Stimulated activated CD4-positive, alpha-beta T cell treated with anti-CD3 and anti-CD28 coated beads, Interleukin-12 subunit alpha, Interleukin-12 subunit beta, amount 100 ng/mL, for 24 hours (primary cell): ENCODE data around the gene CREBBP.
A peak's percentile ranks its signal among the peaks of the same experiment; 100 is the strongest.

Source experiments
- DNase-seq, 2 experiments: peaks; one replicate each; pipeline ENCODE4 v3.0.0-alpha.2; 2020; ENCODE audit warnings: low read depth in 2 of 2

Gene CREBBP

GRCh38 chr16:3879887-3880564 lies 487 bp downstream of the CREBBP start:
- DNase-seq = peak; percentile 24 to 52

- no peak for DNase-seq
Observed at GRCh38 chr16:3879258-3879886, 1.1 kb downstream of the CREBBP start.

GRCh38 chr16:3878610-3879009 lies 1.9 kb downstream of the CREBBP start:
- DNase-seq = no peak

- no peak for DNase-seq
Observed at GRCh38 chr16:3876695-3877094, 3.8 kb downstream of the CREBBP start.

GRCh38 chr16:3876160-3876559 lies 4.4 kb downstream of the CREBBP start:
- DNase-seq = no peak

- DNase-seq = no peak
Observed at GRCh38 chr16:3874794-3875692, 5.5 kb downstream of the CREBBP start.

GRCh38 chr16:3874242-3874641 lies 6.3 kb downstream of the CREBBP start:
- DNase-seq = no peak

GRCh38 chr16:3873482-3874173 lies 6.9 kb downstream of the CREBBP start:
- no peak for DNase-seq

GRCh38 chr16:3872216-3872895 lies 8.2 kb downstream of the CREBBP start:
- no peak for DNase-seq

GRCh38 chr16:3868967-3869366 lies 11.5 kb downstream of the CREBBP start:
- no peak for DNase-seq

GRCh38 chr16:3868556-3868955 lies 12.0 kb downstream of the CREBBP start:
- no peak for DNase-seq

GRCh38 chr16:3866703-3867431 lies 13.6 kb downstream of the CREBBP start:
- DNase-seq = no peak

- DNase-seq = no peak
Observed at GRCh38 chr16:3865241-3865640, 15.3 kb downstream of the CREBBP start.

GRCh38 chr16:3864562-3864961 lies 16.0 kb downstream of the CREBBP start:
- DNase-seq = no peak

- no peak for DNase-seq
Observed at GRCh38 chr16:3863587-3863986, 16.9 kb downstream of the CREBBP start.

GRCh38 chr16:3861808-3862451 lies 18.6 kb downstream of the CREBBP start:
- DNase-seq = no peak

GRCh38 chr16:3859889-3860288 lies 20.6 kb downstream of the CREBBP start:
- DNase-seq = no peak

GRCh38 chr16:3858801-3859200 lies 21.7 kb downstream of the CREBBP start:
- DNase-seq = no peak

GRCh38 chr16:3857189-3858043 lies 23.1 kb downstream of the CREBBP start:
- no peak for DNase-seq
